ENCODE results near the gene GTF2IRD1.

GTF2IRD1 gene

DNA sequence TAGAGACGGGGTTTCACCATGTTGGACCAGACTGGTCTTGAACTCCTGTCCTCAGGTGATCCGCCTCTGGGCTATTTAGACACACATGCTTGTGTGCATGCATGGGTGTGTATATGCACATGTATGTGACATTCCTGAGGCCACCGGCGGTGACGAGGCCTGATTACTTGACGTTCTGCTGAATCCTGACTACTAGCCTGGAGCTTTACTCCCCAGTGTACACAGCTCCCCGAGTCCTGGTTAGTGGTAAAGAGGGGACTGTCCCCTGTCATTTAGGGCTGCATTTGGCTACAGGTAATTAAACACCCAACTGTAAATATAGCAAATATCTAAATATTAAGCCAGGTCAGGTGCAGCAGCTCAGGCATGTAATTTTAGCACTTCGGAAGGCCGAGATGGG lies 14.2 kb downstream of the GTF2IRD1 start:
- H2AFZ ChIP-seq (ENCODE audit: low read length, unreplicated experiment) = no peak overlapping the region
- no peak overlapping the region for H3K27ac ChIP-seq (ENCODE audit: low read depth, low read length)
- no peaks in the 10 kb centered on the region for H3K27me3 ChIP-seq (ENCODE audit: insufficient read depth, low read length)
- peaks cover 29% of the 10 kb centered on the region for H3K79me2 ChIP-seq (ENCODE audit: control insufficient read depth, insufficient read depth, low read length, unreplicated experiment)
- H3K4me1 ChIP-seq (ENCODE audit: control insufficient read depth, insufficient read depth, low read length, unreplicated experiment) = no peaks in the 10 kb centered on the region
- H3K4me3 ChIP-seq (ENCODE audit: low read depth, low read length) = no peak overlapping the region
- no peaks in the 10 kb centered on the region for H3K36me3 ChIP-seq (ENCODE audit: insufficient read depth, low read length)

DNA sequence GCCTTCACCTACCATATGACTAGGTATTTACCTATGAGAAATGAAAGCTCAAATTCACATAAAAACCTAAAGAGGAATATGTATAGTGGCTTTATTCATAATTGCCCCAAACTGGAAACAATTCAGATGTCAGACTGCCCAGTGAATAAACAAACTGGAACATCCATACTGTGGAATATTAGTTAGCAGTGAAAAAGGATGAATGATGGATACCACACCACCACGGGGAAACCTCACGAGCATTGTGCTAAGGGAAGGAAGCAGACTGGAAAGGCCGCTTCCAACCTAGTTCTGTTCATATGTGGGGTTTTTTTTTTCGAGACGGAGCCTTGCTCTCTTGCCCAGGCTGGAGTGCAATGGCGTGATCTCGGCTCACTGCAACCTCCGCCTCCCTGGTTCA lies 16.8 kb downstream of the GTF2IRD1 start:
- no peaks in the 10 kb centered on the region for H3K36me3 ChIP-seq (ENCODE audit: insufficient read depth, low read length)
- H3K4me1 ChIP-seq (ENCODE audit: control insufficient read depth, insufficient read depth, low read length, unreplicated experiment) = peaks cover 6% of the 10 kb centered on the region
- no peak overlapping the region for H2AFZ ChIP-seq (ENCODE audit: low read length, unreplicated experiment)
- H3K79me2 ChIP-seq (ENCODE audit: control insufficient read depth, insufficient read depth, low read length, unreplicated experiment) = peaks cover 26% of the 10 kb centered on the region
- H3K27ac ChIP-seq (ENCODE audit: low read depth, low read length) = no peak overlapping the region
- H3K4me3 ChIP-seq (ENCODE audit: low read depth, low read length) = no peak overlapping the region
- H3K27me3 ChIP-seq (ENCODE audit: insufficient read depth, low read length) = no peaks in the 10 kb centered on the region

DNA sequence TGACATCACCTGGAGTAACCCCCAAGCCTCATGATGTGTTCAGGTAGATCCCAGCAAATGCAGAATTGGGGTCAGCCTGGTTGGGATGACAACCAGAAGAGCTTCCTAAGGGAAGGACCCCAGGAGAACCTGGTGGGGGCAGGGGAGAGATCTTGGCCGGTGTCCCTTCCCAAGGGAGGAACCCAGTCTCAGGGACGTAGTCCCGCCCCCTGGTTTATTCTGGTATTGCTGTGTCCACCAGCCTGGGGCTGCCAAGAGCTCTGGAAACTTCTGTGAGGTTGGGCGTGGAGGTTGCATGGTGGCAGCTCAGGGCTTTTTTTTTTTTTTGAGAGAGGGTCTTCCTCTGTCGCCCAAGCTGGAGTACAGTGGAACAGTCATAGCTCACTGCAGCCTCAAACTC lies 19.4 kb downstream of the GTF2IRD1 start:
- Histone ChIP-seq H3K4me1 (ENCODE audit: control insufficient read depth, insufficient read depth, low read length, unreplicated experiment) (peaks cover 31% of the 10 kb centered on the region), H3K27me3 (ENCODE audit: insufficient read depth, low read length) (no peaks in the 10 kb centered on the region), H3K79me2 (ENCODE audit: control insufficient read depth, insufficient read depth, low read length, unreplicated experiment) (peaks cover 41% of the 10 kb centered on the region), H3K27ac (ENCODE audit: low read depth, low read length) (no peak overlapping the region), H2AFZ (ENCODE audit: low read length, unreplicated experiment) (no peak overlapping the region), H3K36me3 (ENCODE audit: insufficient read depth, low read length) (no peaks in the 10 kb centered on the region), H3K4me3 (ENCODE audit: low read depth, low read length) (no peak overlapping the region)

DNA sequence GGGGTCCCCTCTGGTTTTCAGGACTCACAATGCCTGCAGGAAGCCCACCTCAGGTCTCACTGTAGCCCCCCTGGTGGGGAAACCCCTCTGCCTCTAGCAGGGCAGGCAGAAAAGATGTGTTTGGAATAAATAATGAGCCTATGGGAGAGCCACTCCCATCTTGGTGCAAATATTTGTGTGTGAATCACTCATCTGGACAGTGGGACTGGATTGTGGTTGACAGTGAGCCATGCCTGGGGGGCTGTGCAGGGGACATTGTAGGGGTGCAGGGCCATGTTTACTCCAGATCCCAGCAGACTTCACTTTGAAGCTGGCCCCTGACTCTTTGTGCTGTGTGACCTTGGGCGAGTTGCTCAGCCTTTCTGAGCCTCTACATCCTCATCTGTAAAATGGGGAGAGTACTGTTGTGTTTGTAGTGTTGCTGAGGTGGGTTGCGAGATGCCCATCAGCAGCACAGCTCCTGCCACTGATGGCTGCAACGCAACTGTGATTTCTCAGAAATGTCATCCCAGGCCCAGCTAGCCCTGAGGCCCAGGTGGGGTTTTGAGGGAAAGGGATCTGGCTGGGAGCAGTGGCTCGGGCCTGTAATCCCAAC lies 20.7 kb downstream of the GTF2IRD1 start:
- peaks cover 41% of the 10 kb centered on the region for H3K79me2 ChIP-seq (ENCODE audit: control insufficient read depth, insufficient read depth, low read length, unreplicated experiment)
- no peak overlapping the region for H3K4me3 ChIP-seq (ENCODE audit: low read depth, low read length)
- H3K36me3 ChIP-seq (ENCODE audit: insufficient read depth, low read length) = no peaks in the 10 kb centered on the region
- peaks cover 42% of the 10 kb centered on the region for H3K4me1 ChIP-seq (ENCODE audit: control insufficient read depth, insufficient read depth, low read length, unreplicated experiment)
- no peak overlapping the region for H2AFZ ChIP-seq (ENCODE audit: low read length, unreplicated experiment)
- no peaks in the 10 kb centered on the region for H3K27me3 ChIP-seq (ENCODE audit: insufficient read depth, low read length)
- H3K27ac ChIP-seq (ENCODE audit: low read depth, low read length) = peak overlapping the region; percentile 27; the same call in 1 of the 2 replicates

DNA sequence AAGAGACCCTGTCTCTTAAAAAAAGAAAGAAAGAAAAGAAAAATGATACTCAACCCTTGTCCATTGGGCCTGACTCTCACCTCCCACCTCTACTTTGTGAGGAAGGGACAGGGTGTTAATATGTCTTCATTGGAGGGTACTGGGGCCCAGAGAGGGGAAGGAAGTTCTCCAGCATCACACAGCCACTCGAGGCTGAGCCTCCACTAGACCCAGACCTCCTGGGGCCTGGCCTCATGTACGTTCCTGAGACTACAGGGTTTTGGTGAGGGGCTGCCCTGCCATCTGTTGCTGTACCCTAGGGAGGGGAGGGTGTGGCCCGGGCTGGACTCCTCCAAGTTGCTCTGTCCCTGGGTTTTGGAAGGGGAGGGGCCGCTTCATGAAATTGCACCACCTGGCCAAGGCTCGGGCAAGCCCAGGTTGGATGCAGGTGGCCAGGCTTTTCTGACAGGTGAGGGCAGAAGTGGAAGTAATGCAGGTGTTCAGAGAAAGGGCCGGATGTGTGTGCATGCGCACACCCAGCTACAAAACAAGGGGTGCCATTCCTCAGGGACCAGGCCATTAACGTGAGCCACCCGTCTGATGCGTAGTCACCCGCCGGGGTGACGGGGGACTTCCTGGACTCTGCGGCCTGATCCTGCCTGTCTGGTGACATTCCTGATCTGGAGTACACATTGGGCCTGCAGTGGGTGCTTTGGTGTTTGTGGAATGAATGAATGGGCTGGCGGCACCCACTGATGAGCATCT lies 21.7 kb downstream of the GTF2IRD1 start:
- Histone ChIP-seq H3K4me3 (ENCODE audit: low read depth, low read length) (no peak overlapping the region), H3K79me2 (ENCODE audit: control insufficient read depth, insufficient read depth, low read length, unreplicated experiment) (peaks cover 42% of the 10 kb centered on the region), H3K27me3 (ENCODE audit: insufficient read depth, low read length) (no peaks in the 10 kb centered on the region), H3K36me3 (ENCODE audit: insufficient read depth, low read length) (no peaks in the 10 kb centered on the region), H3K4me1 (ENCODE audit: control insufficient read depth, insufficient read depth, low read length, unreplicated experiment) (peaks cover 50% of the 10 kb centered on the region), H3K27ac (ENCODE audit: low read depth, low read length) (peak overlapping the region; percentile 99; the same call in 1 of the 2 replicates), H2AFZ (ENCODE audit: low read length, unreplicated experiment) (no peak overlapping the region)

DNA sequence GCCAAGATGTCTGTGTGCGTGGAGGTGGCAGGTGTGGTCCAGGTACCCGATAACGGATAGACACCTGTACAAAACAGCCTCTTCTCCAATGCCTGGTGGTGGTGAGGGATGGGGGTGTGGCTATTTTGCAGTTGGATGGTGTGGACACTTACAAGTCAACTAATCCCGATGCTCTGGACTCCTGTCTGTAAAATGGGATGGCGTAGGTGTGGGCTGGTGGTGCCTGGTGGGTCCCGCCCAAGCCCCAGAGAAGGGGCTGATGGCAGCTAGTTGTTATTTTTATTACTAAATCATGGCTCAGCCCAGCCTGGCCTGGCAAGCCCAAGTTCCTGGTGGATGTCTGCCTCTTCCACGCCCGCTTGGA lies 22.3 kb downstream of the GTF2IRD1 start:
- H3K4me3 ChIP-seq (ENCODE audit: low read depth, low read length) = no peak overlapping the region
- no peak overlapping the region for H2AFZ ChIP-seq (ENCODE audit: low read length, unreplicated experiment)
- H3K27ac ChIP-seq (ENCODE audit: low read depth, low read length) = peak overlapping the region; percentile 99; the same call in 1 of the 2 replicates
- peaks cover 40% of the 10 kb centered on the region for H3K79me2 ChIP-seq (ENCODE audit: control insufficient read depth, insufficient read depth, low read length, unreplicated experiment)
- H3K27me3 ChIP-seq (ENCODE audit: insufficient read depth, low read length) = no peaks in the 10 kb centered on the region
- no peaks in the 10 kb centered on the region for H3K36me3 ChIP-seq (ENCODE audit: insufficient read depth, low read length)
- peaks cover 55% of the 10 kb centered on the region for H3K4me1 ChIP-seq (ENCODE audit: control insufficient read depth, insufficient read depth, low read length, unreplicated experiment)

DNA sequence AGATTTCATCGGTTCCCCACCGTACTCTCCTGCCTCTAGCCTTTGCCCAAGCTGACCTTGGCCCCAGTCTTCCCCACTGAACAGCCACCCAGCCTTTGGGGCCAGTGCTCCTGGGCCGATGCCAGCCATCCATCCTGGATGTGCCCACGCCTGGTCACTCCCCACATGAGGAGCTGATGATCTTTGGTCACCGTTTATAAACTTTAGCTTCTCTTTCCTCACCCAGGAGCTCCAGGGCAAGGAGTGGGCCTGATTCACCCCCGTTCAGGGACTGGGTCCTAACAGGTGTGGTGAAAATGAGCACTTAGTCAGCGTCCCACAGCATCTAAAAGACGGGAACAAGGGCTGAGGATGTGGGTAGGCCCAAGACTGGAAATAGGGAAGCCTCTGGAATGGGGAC lies 22.9 kb downstream of the GTF2IRD1 start:
- peaks cover 40% of the 10 kb centered on the region for H3K79me2 ChIP-seq (ENCODE audit: control insufficient read depth, insufficient read depth, low read length, unreplicated experiment)
- H3K27ac ChIP-seq (ENCODE audit: low read depth, low read length) = peak overlapping the region; percentile 99
- H3K4me1 ChIP-seq (ENCODE audit: control insufficient read depth, insufficient read depth, low read length, unreplicated experiment) = peaks cover 61% of the 10 kb centered on the region
- H3K36me3 ChIP-seq (ENCODE audit: insufficient read depth, low read length) = no peaks in the 10 kb centered on the region
- H3K4me3 ChIP-seq (ENCODE audit: low read depth, low read length) = no peak overlapping the region
- no peak overlapping the region for H2AFZ ChIP-seq (ENCODE audit: low read length, unreplicated experiment)
- H3K27me3 ChIP-seq (ENCODE audit: insufficient read depth, low read length) = no peaks in the 10 kb centered on the region

DNA sequence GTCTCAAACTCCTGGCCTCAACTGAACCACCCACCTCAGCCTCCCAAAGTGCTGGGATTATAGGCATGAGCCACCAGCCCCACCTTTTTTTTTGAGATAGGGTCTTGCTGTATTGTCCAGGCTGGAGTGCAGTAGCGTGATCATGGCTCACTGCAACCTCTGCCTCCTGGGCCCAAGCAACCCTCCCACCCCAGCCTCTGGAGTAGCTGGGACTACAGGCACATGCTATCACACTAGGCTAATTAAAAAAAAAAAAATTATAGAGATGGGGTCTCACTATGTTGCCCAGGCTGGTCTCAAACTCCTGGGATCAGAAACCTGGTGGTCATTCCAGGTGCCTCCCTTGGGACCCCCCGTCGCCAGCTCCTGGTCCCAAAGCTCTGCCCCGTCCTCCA lies 25.0 kb downstream of the GTF2IRD1 start:
- Histone ChIP-seq H3K4me3 (ENCODE audit: low read depth, low read length) (no peak overlapping the region), H3K27ac (ENCODE audit: low read depth, low read length) (peak overlapping the region; percentile 99), H3K4me1 (ENCODE audit: control insufficient read depth, insufficient read depth, low read length, unreplicated experiment) (peaks cover 80% of the 10 kb centered on the region), H3K79me2 (ENCODE audit: control insufficient read depth, insufficient read depth, low read length, unreplicated experiment) (peaks cover 37% of the 10 kb centered on the region), H3K27me3 (ENCODE audit: insufficient read depth, low read length) (no peaks in the 10 kb centered on the region), H2AFZ (ENCODE audit: low read length, unreplicated experiment) (no peak overlapping the region), H3K36me3 (ENCODE audit: insufficient read depth, low read length) (no peaks in the 10 kb centered on the region)

DNA sequence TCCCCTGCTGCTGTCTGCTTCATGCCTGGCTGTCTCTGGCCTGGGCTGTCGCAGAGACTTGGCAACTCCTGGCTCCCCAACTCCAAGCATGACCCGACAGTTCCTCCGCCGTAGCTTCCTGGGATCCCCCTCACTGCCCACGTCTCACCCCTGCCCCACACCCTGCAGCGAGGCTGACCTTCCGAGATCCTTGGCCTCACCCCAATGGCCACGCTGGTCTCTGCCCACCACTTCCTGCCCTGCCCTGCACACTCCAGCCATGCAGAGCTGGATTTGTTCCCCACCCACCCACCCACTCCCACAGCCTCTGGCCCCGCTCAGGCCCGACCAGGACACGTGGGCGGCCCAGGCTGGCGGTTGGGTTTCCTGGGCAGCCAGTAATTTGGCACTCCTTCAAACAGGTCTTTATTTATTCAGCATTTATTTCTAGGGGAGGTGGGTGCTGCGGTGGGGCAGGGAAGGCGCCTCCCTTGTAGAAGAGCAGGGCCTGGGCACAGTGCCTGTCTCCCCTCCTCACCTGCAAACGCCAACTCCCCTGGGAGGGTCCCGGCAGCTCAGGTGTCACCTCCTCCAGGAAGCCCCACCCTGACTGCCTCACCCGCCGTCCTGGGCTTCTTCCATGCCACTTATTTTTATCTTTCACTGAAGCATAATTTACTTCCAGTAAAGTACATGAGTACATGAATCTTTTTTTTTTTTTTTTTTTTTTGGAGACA lies 25.5 kb downstream of the GTF2IRD1 start:
- peaks cover 38% of the 10 kb centered on the region for H3K79me2 ChIP-seq (ENCODE audit: control insufficient read depth, insufficient read depth, low read length, unreplicated experiment)
- H3K36me3 ChIP-seq (ENCODE audit: insufficient read depth, low read length) = no peaks in the 10 kb centered on the region
- H3K27ac ChIP-seq (ENCODE audit: low read depth, low read length) = peak overlapping the region; percentile 99
- H3K4me3 ChIP-seq (ENCODE audit: low read depth, low read length) = peak overlapping the region; percentile 75
- no peaks in the 10 kb centered on the region for H3K27me3 ChIP-seq (ENCODE audit: insufficient read depth, low read length)
- H3K4me1 ChIP-seq (ENCODE audit: control insufficient read depth, insufficient read depth, low read length, unreplicated experiment) = peaks cover 82% of the 10 kb centered on the region
- no peak overlapping the region for H2AFZ ChIP-seq (ENCODE audit: low read length, unreplicated experiment)

DNA sequence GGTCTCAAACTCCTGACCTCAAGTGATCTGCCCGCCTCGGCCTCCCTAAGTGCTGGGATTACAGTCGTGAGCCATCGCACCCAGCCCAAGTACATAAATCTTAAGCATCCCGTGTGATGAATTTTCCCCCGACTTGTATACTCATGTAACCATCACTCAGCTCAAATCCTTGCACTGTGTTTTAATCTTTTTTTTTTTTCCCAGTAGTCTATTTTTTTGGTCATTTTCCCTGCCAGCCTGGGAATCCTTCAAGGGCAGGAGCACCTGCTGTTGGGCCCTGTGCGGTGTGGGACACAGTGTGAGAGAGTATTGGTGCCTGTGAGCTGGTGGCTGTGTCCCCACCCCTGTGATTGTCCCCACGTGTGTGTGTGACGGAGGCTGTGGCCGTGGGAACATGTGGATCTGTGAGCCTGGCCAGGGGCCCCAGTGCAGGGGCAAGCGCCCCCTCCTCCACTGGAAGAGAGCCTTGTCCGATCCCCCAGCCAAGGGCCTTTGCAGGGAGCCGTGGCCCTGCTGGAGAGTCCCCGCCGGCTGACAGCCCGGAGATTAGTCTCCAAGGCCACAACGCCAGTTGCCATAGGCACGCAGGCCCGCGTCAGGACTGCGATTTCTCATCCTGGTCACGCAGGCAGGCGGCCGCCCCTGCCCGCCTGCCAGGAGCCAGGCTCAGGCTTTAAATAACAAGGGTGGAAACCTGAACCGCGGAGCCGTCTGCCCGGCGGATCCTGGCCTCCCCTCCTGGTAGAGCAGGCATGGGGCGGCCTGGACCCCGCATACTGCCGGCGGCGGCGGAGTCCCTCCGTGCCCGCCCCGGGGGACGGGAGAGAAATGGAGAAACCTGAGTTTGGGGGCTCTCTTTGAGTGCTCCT lies 26.5 kb downstream of the GTF2IRD1 start:
- H2AFZ ChIP-seq (ENCODE audit: low read length, unreplicated experiment) = no peak overlapping the region

More for the DNA sequence above, 26.5 kb downstream of the GTF2IRD1 start:
- peaks cover 81% of the 10 kb centered on the region for H3K4me1 ChIP-seq (ENCODE audit: control insufficient read depth, insufficient read depth, low read length, unreplicated experiment)
- no peaks in the 10 kb centered on the region for H3K27me3 ChIP-seq (ENCODE audit: insufficient read depth, low read length)
- H3K79me2 ChIP-seq (ENCODE audit: control insufficient read depth, insufficient read depth, low read length, unreplicated experiment) = peaks cover 40% of the 10 kb centered on the region
- H3K4me3 ChIP-seq (ENCODE audit: low read depth, low read length) = peak overlapping the region; percentile 75
- H3K36me3 ChIP-seq (ENCODE audit: insufficient read depth, low read length) = no peaks in the 10 kb centered on the region
- peak overlapping the region; percentile 99 for H3K27ac ChIP-seq (ENCODE audit: low read depth, low read length)

All from ACC112 (cell line).